ENCODE data around the gene BCAT1.

The BCAT1 gene

DNA sequence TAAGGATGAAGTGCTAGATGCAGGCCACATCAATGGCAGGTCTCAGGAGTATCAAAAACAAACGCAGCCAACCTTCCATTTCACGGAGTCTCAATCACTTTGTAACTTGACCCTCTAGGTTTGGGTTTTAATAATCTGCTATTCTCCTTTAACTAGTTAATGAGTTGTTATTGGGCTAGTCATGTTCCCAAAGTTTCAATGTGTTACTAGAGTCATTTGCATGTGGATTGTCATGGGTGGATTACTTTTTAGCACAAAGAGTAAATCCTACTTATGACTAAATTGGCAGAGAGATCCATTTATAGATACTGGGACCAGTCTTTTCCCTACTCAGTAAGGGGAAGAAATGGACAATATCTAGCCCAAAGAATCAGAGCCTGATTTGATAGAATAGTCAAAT, 151.0 kb downstream of the BCAT1 start:
- no peaks in the 10 kb centered on the region for H3K36me3 ChIP-seq (ENCODE audit: control insufficient read depth in 4 of 4, insufficient read depth in 4 of 4, low read length in 3 of 4)
- no peak for DNase-seq
- CTCF ChIA-PET: no interaction called here
- H3K27me3 ChIP-seq (replicated peaks in 2 of 5; ENCODE audit: control insufficient read depth in 4 of 5, insufficient read depth in 5 of 5, low read length in 4 of 5): no peaks in the 10 kb centered on the region
- H3K27ac ChIP-seq (ENCODE audit: insufficient read depth in 1 of 2, low read depth in 1 of 2, low read length in 2 of 2, poor library complexity in 1 of 2, severe bottlenecking in 2 of 2): no peak overlapping the region
- whole genome bisulfite sequencing (ENCODE audit: insufficient coverage): 100% methylated on average over 2 of the region's 2 CpGs
- POLR2A ChIA-PET: no interaction called here
- H3K4me3 ChIP-seq (ENCODE audit: control insufficient read depth in 1 of 7, extremely low read depth in 1 of 7, insufficient read depth in 4 of 7, low read depth in 2 of 7, low read length in 6 of 7): no peak overlapping the region
- H3K9me3 ChIP-seq (ENCODE audit: control extremely low read depth in 1 of 5, control insufficient read depth in 4 of 5, insufficient read depth in 2 of 5, low read depth in 1 of 5, low read length in 4 of 5): peaks cover 0 to 8% (median 1%) of the 10 kb centered on the region in 5 experiments
- peaks cover 0 to 27% (median 20%) of the 10 kb centered on the region in 4 experiments for H3K4me1 ChIP-seq (ENCODE audit: control extremely low read depth in 1 of 4, control insufficient read depth in 4 of 4, insufficient read depth in 4 of 4, low read length in 3 of 4)

DNA sequence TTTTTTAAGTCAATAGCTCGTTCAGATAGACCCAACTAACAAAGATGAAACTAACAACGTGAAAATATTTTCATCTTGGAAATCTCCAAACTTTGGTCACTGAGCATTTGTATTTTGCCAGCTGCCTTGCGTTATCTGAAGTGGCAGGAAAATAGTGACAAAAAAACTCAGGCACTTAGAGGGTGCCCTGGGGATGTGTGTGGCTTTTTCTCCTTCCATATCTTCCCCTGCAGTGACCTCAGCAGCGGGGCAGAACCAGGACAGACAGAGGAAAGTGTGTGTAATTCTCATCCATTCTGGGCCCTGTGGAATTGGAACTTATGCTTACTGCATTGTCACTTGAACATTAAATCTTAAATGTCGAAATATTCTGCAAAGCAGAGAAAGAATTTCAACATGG, 152.0 kb downstream of the BCAT1 start:
- ChIA-PET POLR2A (no interaction called here), CTCF (interaction anchor here (0.9 to 2.5 kb wide), 2 partner anchors 10 to 41 kb away, joined by 3 to 14 read pairs; no protein-coding TSS in a partner anchor)
- DNase-seq: peak; percentile 37 to 68 (median 51)
- H3K4me3 ChIP-seq (ENCODE audit: control insufficient read depth in 1 of 7, extremely low read depth in 1 of 7, insufficient read depth in 4 of 7, low read depth in 2 of 7, low read length in 6 of 7): no peak overlapping the region
- H3K9me3 ChIP-seq (ENCODE audit: control extremely low read depth in 1 of 5, control insufficient read depth in 4 of 5, insufficient read depth in 2 of 5, low read depth in 1 of 5, low read length in 4 of 5): peaks cover 0 to 2% (median 0%) of the 10 kb centered on the region in 5 experiments
- H3K27me3 ChIP-seq (replicated peaks in 2 of 5; ENCODE audit: control insufficient read depth in 4 of 5, insufficient read depth in 5 of 5, low read length in 4 of 5): no peaks in the 10 kb centered on the region
- H3K36me3 ChIP-seq (ENCODE audit: control insufficient read depth in 4 of 4, insufficient read depth in 4 of 4, low read length in 3 of 4): no peaks in the 10 kb centered on the region
- H3K4me1 ChIP-seq (ENCODE audit: control extremely low read depth in 1 of 4, control insufficient read depth in 4 of 4, insufficient read depth in 4 of 4, low read length in 3 of 4): peaks cover 0 to 27% (median 19%) of the 10 kb centered on the region in 4 experiments
- WGBS (ENCODE audit: insufficient coverage): 17% methylated on average over 2 of the region's 5 CpGs
- no peak overlapping the region for H3K27ac ChIP-seq (ENCODE audit: insufficient read depth in 1 of 2, low read depth in 1 of 2, low read length in 2 of 2, poor library complexity in 1 of 2, severe bottlenecking in 2 of 2)

DNA sequence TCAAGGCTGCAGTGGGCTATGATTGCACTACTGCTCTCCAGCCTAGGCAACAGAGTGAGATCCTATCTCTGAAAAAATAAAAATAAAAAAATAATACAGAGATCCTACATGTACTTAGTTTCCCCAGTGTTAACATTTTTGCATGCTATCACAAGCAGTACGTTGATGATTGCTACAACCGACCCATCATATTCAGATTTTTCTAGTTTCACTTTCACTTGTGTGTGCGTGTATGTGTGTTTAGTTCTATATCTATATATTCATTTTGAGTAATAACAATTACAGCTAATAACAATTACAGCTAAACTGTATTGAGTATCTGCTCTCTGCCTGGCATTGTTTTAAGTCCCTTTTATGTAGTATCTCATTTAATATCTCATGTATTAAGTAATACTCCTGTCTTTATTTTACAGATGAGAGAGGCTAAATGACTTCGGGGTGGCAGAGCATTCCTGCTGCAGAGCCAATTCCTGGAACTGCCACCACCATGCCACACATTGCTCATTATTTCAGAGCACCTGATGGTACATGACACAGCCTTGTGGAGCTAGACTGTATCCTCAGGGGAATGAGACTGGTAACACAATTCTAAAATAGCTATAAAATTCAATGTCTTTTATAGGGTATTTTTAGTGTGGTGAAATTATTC, 153.1 kb downstream of the BCAT1 start:
- CTCF ChIA-PET: interaction anchor here (0.9 to 2.5 kb wide), 4 partner anchors 9 to 152 kb away, joined by 3 to 14 read pairs (median 4); no protein-coding TSS in a partner anchor
- Histone ChIP-seq H3K4me1 (ENCODE audit: control extremely low read depth in 1 of 4, control insufficient read depth in 4 of 4, insufficient read depth in 4 of 4, low read length in 3 of 4) (peaks cover 0 to 30% (median 19%) of the 10 kb centered on the region in 4 experiments), H3K9me3 (ENCODE audit: control extremely low read depth in 1 of 5, control insufficient read depth in 4 of 5, insufficient read depth in 2 of 5, low read depth in 1 of 5, low read length in 4 of 5) (no peaks in the 10 kb centered on the region), H3K27me3 (replicated peaks in 2 of 5; ENCODE audit: control insufficient read depth in 4 of 5, insufficient read depth in 5 of 5, low read length in 4 of 5) (no peaks in the 10 kb centered on the region), H3K27ac (ENCODE audit: insufficient read depth in 1 of 2, low read depth in 1 of 2, low read length in 2 of 2, poor library complexity in 1 of 2, severe bottlenecking in 2 of 2) (peak overlapping the region; percentile 6 to 11), H3K4me3 (ENCODE audit: control insufficient read depth in 1 of 7, extremely low read depth in 1 of 7, insufficient read depth in 4 of 7, low read depth in 2 of 7, low read length in 6 of 7) (peak overlapping the region in 5 of 7 experiments; percentile 30 to 81 (median 57)), H3K36me3 (ENCODE audit: control insufficient read depth in 4 of 4, insufficient read depth in 4 of 4, low read length in 3 of 4) (no peaks in the 10 kb centered on the region)
- DNase-seq: peak in 2 of 3 donors; percentile 66 to 78
- WGBS (ENCODE audit: insufficient coverage): no CpG with 5 or more reads among the region's 4 CpGs
- POLR2A ChIA-PET: no interaction called here

- Histone ChIP-seq H3K27me3 (replicated peaks in 2 of 5; ENCODE audit: control insufficient read depth in 4 of 5, insufficient read depth in 5 of 5, low read length in 4 of 5) (no peaks in the 10 kb centered on the region), H3K4me3 (ENCODE audit: control insufficient read depth in 1 of 7, extremely low read depth in 1 of 7, insufficient read depth in 4 of 7, low read depth in 2 of 7, low read length in 6 of 7) (no peak overlapping the region), H3K9me3 (ENCODE audit: control extremely low read depth in 1 of 5, control insufficient read depth in 4 of 5, insufficient read depth in 2 of 5, low read depth in 1 of 5, low read length in 4 of 5) (no peaks in the 10 kb centered on the region), H3K36me3 (ENCODE audit: control insufficient read depth in 4 of 4, insufficient read depth in 4 of 4, low read length in 3 of 4) (no peaks in the 10 kb centered on the region), H3K27ac (ENCODE audit: insufficient read depth in 1 of 2, low read depth in 1 of 2, low read length in 2 of 2, poor library complexity in 1 of 2, severe bottlenecking in 2 of 2) (no peak overlapping the region), H3K4me1 (ENCODE audit: control extremely low read depth in 1 of 4, control insufficient read depth in 4 of 4, insufficient read depth in 4 of 4, low read length in 3 of 4) (peaks cover 0 to 15% (median 4%) of the 10 kb centered on the region in 4 experiments)
- WGBS (ENCODE audit: insufficient coverage): 13% methylated on average over 1 of the region's 2 CpGs
- DNase-seq: no peak
- CTCF ChIA-PET: interaction anchor here (0.9 kb wide), 1 partner anchor 9 kb away, joined by 3 read pairs; no protein-coding TSS in a partner anchor
- POLR2A ChIA-PET: no interaction called here
Measured at GRCh38 chr12:24791622-24792021, 157.3 kb downstream of the BCAT1 start.

GRCh38 chr12:24788886-24789285, 160.0 kb downstream of the BCAT1 start:
- Histone ChIP-seq H3K4me1 (ENCODE audit: control extremely low read depth in 1 of 4, control insufficient read depth in 4 of 4, insufficient read depth in 4 of 4, low read length in 3 of 4) (peaks cover 0 to 5% (median 0%) of the 10 kb centered on the region in 4 experiments), H3K27ac (ENCODE audit: insufficient read depth in 1 of 2, low read depth in 1 of 2, low read length in 2 of 2, poor library complexity in 1 of 2, severe bottlenecking in 2 of 2) (no peak overlapping the region), H3K9me3 (ENCODE audit: control extremely low read depth in 1 of 5, control insufficient read depth in 4 of 5, insufficient read depth in 2 of 5, low read depth in 1 of 5, low read length in 4 of 5) (no peaks in the 10 kb centered on the region), H3K4me3 (ENCODE audit: control insufficient read depth in 1 of 7, extremely low read depth in 1 of 7, insufficient read depth in 4 of 7, low read depth in 2 of 7, low read length in 6 of 7) (no peak overlapping the region), H3K36me3 (ENCODE audit: control insufficient read depth in 4 of 4, insufficient read depth in 4 of 4, low read length in 3 of 4) (no peaks in the 10 kb centered on the region), H3K27me3 (replicated peaks in 2 of 5; ENCODE audit: control insufficient read depth in 4 of 5, insufficient read depth in 5 of 5, low read length in 4 of 5) (no peaks in the 10 kb centered on the region)
- POLR2A ChIA-PET: no interaction called here
- CTCF ChIA-PET: no interaction called here
- no peak for DNase-seq
- 17% methylated on average over 2 of the region's 3 CpGs for WGBS (ENCODE audit: insufficient coverage)

GRCh38 chr12:24780697-24781368, 168.1 kb downstream of the BCAT1 start:
- ChIA-PET CTCF (interaction anchor here (0.6 to 1.0 kb wide), 2 partner anchors 177 to 574 kb away, joined by 3 to 4 read pairs; no protein-coding TSS in a partner anchor), POLR2A (no interaction called here)
- no peaks in the 10 kb centered on the region for H3K9me3 ChIP-seq (ENCODE audit: control extremely low read depth in 1 of 5, control insufficient read depth in 4 of 5, insufficient read depth in 2 of 5, low read depth in 1 of 5, low read length in 4 of 5)
- H3K4me3 ChIP-seq (ENCODE audit: control insufficient read depth in 1 of 7, extremely low read depth in 1 of 7, insufficient read depth in 4 of 7, low read depth in 2 of 7, low read length in 6 of 7): no peak overlapping the region
- 100% methylated on average over 2 of the region's 5 CpGs for WGBS (ENCODE audit: insufficient coverage)
- no peaks in the 10 kb centered on the region for H3K27me3 ChIP-seq (replicated peaks in 2 of 5; ENCODE audit: control insufficient read depth in 4 of 5, insufficient read depth in 5 of 5, low read length in 4 of 5)
- H3K4me1 ChIP-seq (ENCODE audit: control extremely low read depth in 1 of 4, control insufficient read depth in 4 of 4, insufficient read depth in 4 of 4, low read length in 3 of 4): no peaks in the 10 kb centered on the region
- no peak overlapping the region for H3K27ac ChIP-seq (ENCODE audit: insufficient read depth in 1 of 2, low read depth in 1 of 2, low read length in 2 of 2, poor library complexity in 1 of 2, severe bottlenecking in 2 of 2)
- peak; percentile 16 to 38 (median 23) for DNase-seq
- no peaks in the 10 kb centered on the region for H3K36me3 ChIP-seq (ENCODE audit: control insufficient read depth in 4 of 4, insufficient read depth in 4 of 4, low read length in 3 of 4)
